HUES48 (cell line): Measurements from ENCODE around the gene MYH10.

ENCODE experiments used
- H3K27ac ChIP-seq: one replicate; pipeline ENCODE4 v1.7.0; 2013; ENCODE audit warnings: low read depth, low read length, inconsistent platforms
- H3K27me3 ChIP-seq: 2 replicates; pipeline ENCODE4 v1.6.1; 2013; ENCODE audit warnings: mild to moderate bottlenecking, low read length; ENCODE audit not compliant: control insufficient read depth, insufficient read depth
- H3K36me3 ChIP-seq: 2 replicates; pipeline ENCODE4 v1.6.1; 2013; ENCODE audit warnings: low read length; ENCODE audit not compliant: control insufficient read depth, insufficient read depth
- H3K4me1 ChIP-seq: 2 replicates; pipeline ENCODE4 v1.6.1; 2013; ENCODE audit warnings: mild to moderate bottlenecking, low read length; ENCODE audit not compliant: control insufficient read depth, insufficient read depth
- H3K4me3 ChIP-seq: 2 replicates; pipeline ENCODE4 v1.5.1; 2013; ENCODE audit warnings: mild to moderate bottlenecking, low read depth, low read length
- H3K9ac ChIP-seq: 2 replicates; pipeline ENCODE4 v1.6.1; 2013; ENCODE audit warnings: mild to moderate bottlenecking, low read depth, low read length, moderate library complexity
- H3K9me3 ChIP-seq: 2 replicates; pipeline ENCODE4 v1.6.1; 2013; ENCODE audit warnings: low read length; ENCODE audit not compliant: control insufficient read depth, insufficient read depth

MYH10 gene

DNA sequence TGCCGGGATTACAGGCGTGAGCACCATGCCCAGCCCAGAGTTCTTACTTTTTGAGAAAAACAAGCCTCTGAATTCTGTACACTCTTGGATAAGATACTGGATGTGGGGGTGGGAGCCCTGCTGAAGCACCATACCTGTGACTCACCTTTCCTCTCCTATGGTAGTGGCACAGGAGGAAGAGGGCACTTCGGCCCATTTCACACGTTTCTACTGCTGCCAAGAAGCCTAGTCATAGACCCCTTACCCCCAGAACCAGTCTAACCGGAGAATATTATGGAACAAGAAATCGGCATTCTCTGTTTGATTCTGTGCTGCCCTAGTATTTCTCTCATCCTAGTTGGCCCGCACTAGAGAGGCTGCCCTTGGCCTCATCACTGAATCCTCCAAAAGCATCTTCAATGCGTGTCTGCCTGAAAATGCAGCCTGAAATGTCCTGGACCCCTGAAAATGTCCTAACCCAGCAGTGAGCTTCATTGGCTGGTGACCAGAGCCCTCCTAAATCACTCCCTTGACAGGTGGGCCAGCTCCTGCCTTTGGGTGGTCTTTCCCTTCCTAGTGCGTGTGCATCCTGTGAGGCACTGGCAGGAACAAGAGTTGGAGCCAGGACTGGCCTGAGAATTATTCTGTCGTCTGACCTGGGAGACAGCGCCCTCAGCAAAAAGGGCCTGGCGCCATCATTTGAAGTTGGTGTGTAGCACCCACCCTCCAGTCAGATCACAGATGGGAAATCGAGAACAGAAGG is 156.9 kb downstream of the MYH10 start:
- Histone ChIP-seq H3K9me3 (no peaks in the 10 kb centered on the region), H3K27ac (no peak overlapping the region), H3K27me3 (no peaks in the 10 kb centered on the region), H3K4me3 (no peak overlapping the region), H3K4me1 (no peaks in the 10 kb centered on the region), H3K9ac (no peak overlapping the region), H3K36me3 (peaks cover 71% of the 10 kb centered on the region)

DNA sequence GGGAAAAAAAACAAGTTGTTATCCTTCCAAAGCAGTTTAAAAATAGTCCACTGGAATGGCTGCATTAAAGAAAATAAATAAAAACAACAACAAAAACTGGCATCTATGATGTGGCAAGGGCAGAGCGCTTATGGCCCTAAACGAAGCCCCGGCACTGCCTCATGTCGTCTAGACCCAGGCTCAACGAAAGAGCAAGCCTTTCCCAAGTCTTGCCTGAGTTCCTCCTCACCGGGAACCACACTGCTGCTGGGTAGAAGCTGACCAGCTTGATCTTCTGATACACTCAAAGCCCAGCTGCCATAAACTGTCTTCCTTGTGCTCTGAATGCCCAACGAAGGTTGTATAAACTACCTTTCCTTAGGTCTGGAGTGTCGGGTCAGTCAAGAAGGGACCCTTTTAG is 157.9 kb downstream of the MYH10 start:
- Histone ChIP-seq H3K9ac (no peak overlapping the region), H3K27ac (no peak overlapping the region), H3K27me3 (no peaks in the 10 kb centered on the region), H3K4me3 (no peak overlapping the region), H3K9me3 (no peaks in the 10 kb centered on the region), H3K36me3 (peaks cover 69% of the 10 kb centered on the region), H3K4me1 (no peaks in the 10 kb centered on the region)

DNA sequence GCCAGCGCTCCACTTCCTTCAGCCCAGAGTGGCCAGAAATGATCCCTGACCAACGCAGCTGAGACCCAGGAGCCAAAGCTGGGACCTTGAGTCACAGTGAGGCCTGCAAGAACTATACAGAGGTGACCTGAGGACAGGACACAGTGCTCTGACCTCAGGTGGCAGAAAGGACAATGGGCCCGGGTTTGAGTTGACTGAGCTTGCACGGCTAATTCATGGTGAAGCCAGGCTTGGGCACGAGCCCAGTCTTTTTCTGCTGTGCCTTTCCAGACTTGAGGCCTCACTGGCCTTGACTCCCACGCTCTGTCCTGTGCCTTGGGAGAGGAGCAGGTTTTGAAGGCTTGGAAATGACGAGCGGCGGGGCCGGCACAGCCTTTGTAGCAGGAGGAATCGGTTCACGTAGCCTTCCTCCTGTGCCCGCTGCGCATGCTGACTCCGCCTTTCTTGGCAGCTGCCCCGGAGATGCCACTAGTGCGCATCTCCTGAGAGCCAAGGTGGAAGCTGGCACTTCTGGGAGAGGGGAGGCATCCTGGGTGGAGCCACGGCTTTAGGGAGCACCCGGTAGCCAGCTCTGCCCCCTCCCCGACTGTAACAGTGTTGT is 160.0 kb downstream of the MYH10 start:
- H3K9me3 ChIP-seq: no peaks in the 10 kb centered on the region
- no peaks in the 10 kb centered on the region for H3K4me1 ChIP-seq
- peaks cover 61% of the 10 kb centered on the region for H3K36me3 ChIP-seq
- H3K4me3 ChIP-seq: no peak overlapping the region
- no peak overlapping the region for H3K27ac ChIP-seq
- H3K9ac ChIP-seq: no peak overlapping the region
- no peaks in the 10 kb centered on the region for H3K27me3 ChIP-seq

- no peak overlapping the region for H3K27ac ChIP-seq
- no peak overlapping the region for H3K9ac ChIP-seq
- no peaks in the 10 kb centered on the region for H3K27me3 ChIP-seq
- H3K36me3 ChIP-seq: peaks cover 56% of the 10 kb centered on the region
- H3K9me3 ChIP-seq: no peaks in the 10 kb centered on the region
- no peak overlapping the region for H3K4me3 ChIP-seq
- H3K4me1 ChIP-seq: no peaks in the 10 kb centered on the region
Measured at GRCh38 chr17:8469964-8470363, 160.6 kb downstream of the MYH10 start.

GRCh38 chr17:8468980-8469379 is 161.5 kb downstream of the MYH10 start:
- Histone ChIP-seq H3K36me3 (peaks cover 46% of the 10 kb centered on the region), H3K4me1 (no peaks in the 10 kb centered on the region), H3K27me3 (no peaks in the 10 kb centered on the region), H3K27ac (no peak overlapping the region), H3K9ac (no peak overlapping the region), H3K4me3 (no peak overlapping the region), H3K9me3 (no peaks in the 10 kb centered on the region)

- Histone ChIP-seq H3K9me3 (no peaks in the 10 kb centered on the region), H3K36me3 (peaks cover 41% of the 10 kb centered on the region), H3K27ac (no peak overlapping the region), H3K4me3 (no peak overlapping the region), H3K27me3 (no peaks in the 10 kb centered on the region), H3K4me1 (no peaks in the 10 kb centered on the region), H3K9ac (no peak overlapping the region)
Measured at GRCh38 chr17:8468127-8468526, 162.4 kb downstream of the MYH10 start.

GRCh38 chr17:8467527-8467926 is 163.0 kb downstream of the MYH10 start:
- Histone ChIP-seq H3K4me1 (no peaks in the 10 kb centered on the region), H3K27me3 (no peaks in the 10 kb centered on the region), H3K9me3 (no peaks in the 10 kb centered on the region), H3K27ac (no peak overlapping the region), H3K4me3 (no peak overlapping the region), H3K9ac (no peak overlapping the region), H3K36me3 (peaks cover 42% of the 10 kb centered on the region)

DNA sequence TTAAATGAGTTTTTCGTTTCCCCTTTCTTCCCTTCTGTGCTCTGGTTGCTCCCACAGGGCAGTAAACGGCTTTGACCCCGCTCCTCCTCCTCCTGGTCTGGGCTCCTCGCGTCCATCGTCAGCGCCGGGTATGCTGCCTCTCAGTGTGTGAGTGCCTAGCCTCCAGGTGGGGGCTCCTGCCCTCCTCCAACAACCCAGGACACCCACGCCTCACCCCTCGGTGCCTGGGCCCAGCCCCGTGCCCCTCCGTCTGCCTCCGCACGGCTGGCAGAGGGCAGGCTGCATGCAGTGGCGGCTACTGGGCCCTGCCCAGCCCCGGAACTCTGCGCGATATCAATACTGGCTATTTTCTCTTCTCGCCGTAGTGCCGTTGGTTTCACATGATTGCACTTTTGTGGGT is 163.7 kb downstream of the MYH10 start:
- H3K9ac ChIP-seq: no peak overlapping the region
- H3K36me3 ChIP-seq: peaks cover 44% of the 10 kb centered on the region

GRCh38 chr17:8466456-8466855 is 164.1 kb downstream of the MYH10 start:
- Histone ChIP-seq H3K9ac (no peak overlapping the region), H3K4me3 (no peak overlapping the region), H3K9me3 (no peaks in the 10 kb centered on the region), H3K27ac (no peak overlapping the region), H3K36me3 (peaks cover 44% of the 10 kb centered on the region), H3K27me3 (no peaks in the 10 kb centered on the region), H3K4me1 (no peaks in the 10 kb centered on the region)

More for the DNA sequence above, 163.7 kb downstream of the MYH10 start:
- Histone ChIP-seq H3K27me3 (no peaks in the 10 kb centered on the region), H3K4me1 (no peaks in the 10 kb centered on the region), H3K4me3 (no peak overlapping the region), H3K9me3 (no peaks in the 10 kb centered on the region), H3K27ac (no peak overlapping the region)

GRCh38 chr17:8465759-8466158 is 164.8 kb downstream of the MYH10 start:
- H3K9me3 ChIP-seq: no peaks in the 10 kb centered on the region
- H3K4me3 ChIP-seq: no peak overlapping the region
- no peak overlapping the region for H3K27ac ChIP-seq
- H3K27me3 ChIP-seq: no peaks in the 10 kb centered on the region
- H3K9ac ChIP-seq: no peak overlapping the region
- H3K4me1 ChIP-seq: no peaks in the 10 kb centered on the region
- H3K36me3 ChIP-seq: peaks cover 48% of the 10 kb centered on the region

DNA sequence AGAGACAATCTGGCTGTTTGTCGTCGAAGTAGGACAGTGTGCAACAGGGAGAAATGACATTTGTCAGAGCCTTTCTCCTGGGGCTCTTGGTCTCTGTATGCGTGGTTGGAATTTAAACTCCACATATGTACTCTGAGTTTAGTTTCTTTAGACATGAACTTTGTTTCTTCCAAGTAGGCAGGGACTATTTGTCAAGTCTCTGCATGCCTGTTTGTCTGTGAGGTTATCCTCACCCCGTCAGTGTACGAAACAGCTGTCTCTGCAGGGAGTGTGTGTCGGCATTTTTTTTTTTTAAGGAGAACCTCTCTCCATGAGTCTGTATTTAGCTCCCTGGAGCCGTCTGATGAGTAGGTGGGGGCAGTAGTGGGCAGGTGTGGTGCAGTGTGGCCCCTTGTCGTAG is 165.2 kb downstream of the MYH10 start:
- Histone ChIP-seq H3K36me3 (peaks cover 52% of the 10 kb centered on the region), H3K9me3 (no peaks in the 10 kb centered on the region), H3K4me3 (no peak overlapping the region), H3K4me1 (no peaks in the 10 kb centered on the region), H3K27me3 (no peaks in the 10 kb centered on the region), H3K27ac (no peak overlapping the region), H3K9ac (no peak overlapping the region)
